Right atrium auricular region (tissue), 2 donors: Measurements from ENCODE around the gene DEFB108B. TPM values are rescaled to one million over a fixed set of nuclear protein-coding genes. Genes with fewer than 3 reads are reported as not detected.
"Not testable (repeated sequence)": the region's sequence is repeated elsewhere in the genome, so short reads cannot be mapped to it uniquely, and the experiment has no call there.

Experiments used
- DNase-seq: peaks from one replicate; pipeline ENCODE4 v3.0.0-alpha.2; 2019; ENCODE audit warnings: low spot score
- H3K27ac ChIP-seq, 2 donors: fragments of 200-600 bp; sonication (generic); 1 replicate in 1 of 2; 2 replicates in 1 of 2; pipeline ENCODE4 v1.5.1; 2016 to 2019
- H3K27me3 ChIP-seq, 2 donors: fragments of 200-600 bp; sonication (generic); one replicate each; pipeline versions ENCODE4 v1.5.1 to v1.6.0; 2017 to 2019
- H3K36me3 ChIP-seq: fragments of 200-600 bp; sonication (generic); one replicate; pipeline ENCODE4 v1.5.1; 2016
- H3K4me1 ChIP-seq, 2 donors: fragments of 200-600 bp; sonication (generic); one replicate each; pipeline versions ENCODE4 v1.5.1 to v1.6.0; 2017 to 2019
- H3K4me3 ChIP-seq, 2 donors: fragments of 200-600 bp; sonication (generic); 1 replicate in 1 of 2; 2 replicates in 1 of 2; pipeline ENCODE4 v1.5.1; 2017 to 2019; ENCODE audit warnings: mild to moderate bottlenecking in 1 of 2, moderate library complexity in 1 of 2
- H3K9me3 ChIP-seq, 2 donors: fragments of 200-600 bp; sonication (generic); one replicate each; pipeline ENCODE4 v1.5.1; 2019
- total RNA-seq, 2 donors: library from RNA; depleted of rRNA; stranded (reverse); fragments of >200 nt; gene quantifications; one replicate each; pipeline ENCODE4 v1.1.0, GENCODE V29; 2016
- TF ChIP-seq, protein P1 (sequence below), 2 donors: fragments of 200-600 bp; sonication (generic); IDR thresholded peaks; one replicate each; pipeline ENCODE4 v1.5.1; 2019; ENCODE audit warnings: antibody characterized with exemption in 2 of 2

Gene DEFB108B
- total RNA-seq, 2 donors from 2014 or later, result not detected

DNA sequence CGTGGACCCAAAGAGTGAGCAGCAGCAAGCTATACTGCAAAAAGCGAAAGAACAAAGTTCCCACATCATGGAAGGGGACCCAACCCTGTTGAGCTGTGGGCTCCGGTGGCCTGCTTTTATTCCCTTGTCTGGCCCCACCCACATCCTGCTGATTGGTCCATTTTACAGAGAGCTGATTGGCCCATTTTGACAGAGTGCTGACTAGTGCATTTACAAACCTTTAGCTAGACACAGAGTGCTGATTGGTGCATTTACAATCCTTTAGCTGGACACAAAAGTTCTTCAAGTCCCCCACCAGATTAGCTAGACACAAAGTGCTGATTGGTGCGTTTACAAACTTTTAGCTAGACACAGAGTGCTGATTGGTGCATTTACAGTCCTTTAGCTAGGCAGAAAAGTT lies 10.4 kb downstream of the DEFB108B start:
- not testable (repeated sequence) for H3K9me3 ChIP-seq, H3K4me3 ChIP-seq, H3K27ac ChIP-seq, H3K4me1 ChIP-seq, DNase-seq, H3K36me3 ChIP-seq, H3K27me3 ChIP-seq

DNA sequence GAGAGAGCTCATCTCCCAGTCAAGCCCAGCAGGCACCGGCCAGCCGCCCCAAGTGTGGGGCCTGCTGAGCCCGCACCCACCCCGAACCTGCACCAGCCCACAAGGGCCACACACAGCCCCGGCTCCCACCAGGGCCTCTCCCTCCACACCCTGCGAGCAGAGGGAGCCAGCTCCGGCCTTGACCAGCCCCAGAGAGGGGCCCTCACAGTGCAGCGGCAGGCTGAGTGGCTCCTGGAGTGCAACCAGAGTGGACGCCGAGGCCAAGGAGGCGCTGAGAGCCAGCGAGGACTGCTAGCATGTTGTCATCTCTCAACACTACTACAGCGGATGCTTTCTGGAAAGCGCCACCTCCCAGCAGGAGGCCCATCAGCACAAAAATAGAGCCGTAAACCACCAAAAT lies 10.9 kb downstream of the DEFB108B start:
- Histone ChIP-seq H3K27ac (no peak overlapping the region), H3K27me3 (no peaks in the 10 kb centered on the region), H3K4me1 (no peaks in the 10 kb centered on the region), H3K9me3 (no peaks in the 10 kb centered on the region), H3K36me3 (no peaks in the 10 kb centered on the region), H3K4me3 (no peak overlapping the region)
- no peak for DNase-seq
- TF ChIP-seq, protein P1, sequence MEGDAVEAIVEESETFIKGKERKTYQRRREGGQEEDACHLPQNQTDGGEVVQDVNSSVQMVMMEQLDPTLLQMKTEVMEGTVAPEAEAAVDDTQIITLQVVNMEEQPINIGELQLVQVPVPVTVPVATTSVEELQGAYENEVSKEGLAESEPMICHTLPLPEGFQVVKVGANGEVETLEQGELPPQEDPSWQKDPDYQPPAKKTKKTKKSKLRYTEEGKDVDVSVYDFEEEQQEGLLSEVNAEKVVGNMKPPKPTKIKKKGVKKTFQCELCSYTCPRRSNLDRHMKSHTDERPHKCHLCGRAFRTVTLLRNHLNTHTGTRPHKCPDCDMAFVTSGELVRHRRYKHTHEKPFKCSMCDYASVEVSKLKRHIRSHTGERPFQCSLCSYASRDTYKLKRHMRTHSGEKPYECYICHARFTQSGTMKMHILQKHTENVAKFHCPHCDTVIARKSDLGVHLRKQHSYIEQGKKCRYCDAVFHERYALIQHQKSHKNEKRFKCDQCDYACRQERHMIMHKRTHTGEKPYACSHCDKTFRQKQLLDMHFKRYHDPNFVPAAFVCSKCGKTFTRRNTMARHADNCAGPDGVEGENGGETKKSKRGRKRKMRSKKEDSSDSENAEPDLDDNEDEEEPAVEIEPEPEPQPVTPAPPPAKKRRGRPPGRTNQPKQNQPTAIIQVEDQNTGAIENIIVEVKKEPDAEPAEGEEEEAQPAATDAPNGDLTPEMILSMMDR (IDR thresholded peaks at IDR 0.05), result no peak

DNA sequence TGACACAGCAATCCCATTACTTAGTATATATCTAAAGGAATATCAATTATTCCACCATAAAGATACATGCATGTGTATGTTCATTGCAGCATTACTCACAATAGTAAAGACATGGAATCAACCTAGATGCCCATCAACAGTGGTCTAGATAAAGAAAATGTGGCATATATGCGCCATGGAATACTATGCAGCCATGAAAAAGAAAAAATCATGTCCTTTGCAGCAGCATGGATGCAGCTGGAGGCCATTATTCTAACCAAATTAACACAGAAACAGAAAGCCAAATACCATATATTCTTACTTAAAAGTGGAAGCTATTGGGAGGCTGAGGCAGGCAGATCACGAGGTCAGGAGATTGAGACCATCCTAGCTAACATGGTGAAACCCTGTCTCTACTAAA lies 20.9 kb downstream of the DEFB108B start:
- not testable (repeated sequence) for H3K27me3 ChIP-seq, H3K27ac ChIP-seq, H3K4me3 ChIP-seq, DNase-seq, H3K9me3 ChIP-seq, H3K4me1 ChIP-seq, H3K36me3 ChIP-seq

DNA sequence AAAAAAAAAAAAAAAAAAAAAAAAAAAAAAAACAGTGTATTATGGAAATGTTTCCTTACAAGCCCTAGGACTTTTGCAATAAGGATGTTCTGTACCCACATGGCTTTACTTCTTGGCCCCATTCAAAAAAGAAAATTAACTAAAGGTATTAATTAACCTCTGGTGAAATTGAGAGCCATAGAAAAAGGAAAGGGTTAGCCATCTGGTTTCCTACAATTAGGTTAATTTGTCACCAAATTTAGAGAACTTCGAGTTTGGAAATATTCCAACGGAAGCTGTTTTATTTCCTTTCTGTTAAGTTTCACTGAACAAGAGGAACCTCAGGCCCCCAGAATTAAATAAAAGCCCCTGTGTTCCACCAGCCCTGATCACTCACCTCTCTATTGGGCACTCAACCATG lies 22.9 kb downstream of the DEFB108B start:
- H3K27ac ChIP-seq, H3K4me1 ChIP-seq, H3K9me3 ChIP-seq, DNase-seq, H3K36me3 ChIP-seq, H3K4me3 ChIP-seq, H3K27me3 ChIP-seq: not testable (repeated sequence)

DNA sequence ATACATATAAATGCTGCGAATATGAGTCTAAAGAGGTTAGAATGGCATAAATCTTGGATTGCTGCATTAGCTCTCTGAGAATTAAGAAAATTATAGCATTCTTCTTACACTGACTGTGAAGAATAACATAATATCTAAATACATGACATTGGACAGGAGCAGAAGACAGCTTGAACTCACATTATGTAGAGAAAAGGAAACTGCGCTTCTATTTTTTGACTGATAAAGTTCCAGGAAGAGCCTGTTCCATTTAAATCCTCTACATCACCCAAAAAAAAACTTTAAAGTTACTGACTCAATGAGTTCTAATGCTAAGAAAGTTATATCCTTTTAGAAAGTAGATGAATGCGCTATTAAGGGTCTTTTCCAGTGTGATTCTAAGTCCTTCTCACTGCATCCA lies 27.8 kb downstream of the DEFB108B start:
- not testable (repeated sequence) for H3K27ac ChIP-seq, H3K4me3 ChIP-seq, H3K27me3 ChIP-seq, H3K9me3 ChIP-seq, DNase-seq, H3K4me1 ChIP-seq, H3K36me3 ChIP-seq

DNA sequence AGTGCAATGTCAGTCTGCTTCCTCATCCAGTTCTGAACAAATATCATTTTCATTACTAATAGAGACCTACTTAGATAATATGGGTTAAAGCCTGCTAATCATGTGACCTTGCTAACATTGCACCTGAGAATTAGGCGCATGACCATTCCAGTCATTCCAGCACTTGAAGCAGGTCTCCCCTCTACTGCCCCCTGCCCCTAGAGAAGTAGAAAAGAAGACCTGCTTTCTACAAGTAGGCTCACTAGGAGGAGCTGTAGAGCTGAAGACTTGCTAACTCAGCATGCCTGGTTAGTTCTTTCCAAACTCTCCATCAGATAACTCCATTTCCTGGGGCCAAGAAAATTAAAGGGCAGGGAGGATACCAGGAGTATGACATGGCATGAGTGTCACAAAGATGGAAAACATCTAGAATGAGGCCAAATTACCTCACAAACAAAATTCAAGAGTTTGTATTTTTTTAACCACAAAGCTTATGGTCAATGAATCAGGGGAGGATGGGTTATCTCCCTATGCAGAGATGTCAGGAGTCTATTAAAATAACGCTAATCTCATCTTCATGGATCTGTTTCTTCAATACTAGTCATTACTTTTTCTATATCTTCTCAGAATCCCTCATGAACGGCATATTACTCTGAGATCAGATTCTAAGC lies 31.1 kb downstream of the DEFB108B start:
- not testable (repeated sequence) for H3K4me3 ChIP-seq, H3K27me3 ChIP-seq, H3K9me3 ChIP-seq, H3K36me3 ChIP-seq, H3K4me1 ChIP-seq, H3K27ac ChIP-seq, DNase-seq
- TF ChIP-seq, protein P1 (IDR thresholded peaks at IDR 0.05), result peak in 1 of 2 donors; percentile 51

DNA sequence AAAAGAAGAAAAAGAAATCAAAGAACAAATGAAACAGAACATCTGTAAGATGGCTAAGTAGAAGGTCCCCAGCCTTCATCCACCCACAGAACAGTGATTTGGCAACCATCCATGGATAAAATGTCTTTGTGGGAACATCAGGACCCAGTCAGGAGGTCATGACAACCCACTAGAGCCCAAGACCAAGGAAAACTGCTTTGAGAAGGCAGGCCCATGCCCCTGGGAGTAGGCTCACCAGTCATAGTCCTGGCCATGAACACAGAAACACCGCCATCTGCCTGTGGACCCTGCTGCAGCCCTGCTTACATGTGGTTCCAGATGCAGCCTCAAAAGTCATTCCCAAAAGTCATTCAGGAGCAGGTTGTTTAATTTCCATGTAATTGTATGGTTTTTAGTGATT lies 34.2 kb downstream of the DEFB108B start:
- H3K27me3 ChIP-seq, H3K9me3 ChIP-seq, H3K4me1 ChIP-seq, H3K27ac ChIP-seq, H3K4me3 ChIP-seq, DNase-seq, H3K36me3 ChIP-seq: not testable (repeated sequence)
- TF ChIP-seq, protein P1 (IDR thresholded peaks at IDR 0.05), result peak in 1 of 2 donors; percentile 28

DNA sequence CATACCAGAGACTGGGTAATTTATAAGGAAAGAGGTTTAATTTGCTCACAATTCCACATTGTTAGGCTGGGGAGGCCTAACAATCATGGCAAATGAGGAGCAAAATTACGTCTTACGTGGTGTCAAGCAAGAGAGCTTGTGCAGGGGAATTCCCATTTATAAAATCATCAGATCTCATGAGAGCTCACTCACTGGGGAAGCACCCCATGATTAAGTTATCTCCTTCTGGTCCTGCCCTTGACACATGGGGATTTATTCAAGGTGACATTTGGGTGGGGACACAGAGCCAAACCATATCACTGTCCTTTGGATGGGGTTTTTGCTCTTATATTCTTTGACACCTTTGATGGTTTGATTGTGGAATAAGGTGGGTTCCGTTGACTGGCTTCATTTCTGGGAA lies 36.9 kb downstream of the DEFB108B start:
- H3K4me3 ChIP-seq, H3K27ac ChIP-seq, H3K9me3 ChIP-seq, H3K27me3 ChIP-seq, DNase-seq, H3K4me1 ChIP-seq, H3K36me3 ChIP-seq: not testable (repeated sequence)

DNA sequence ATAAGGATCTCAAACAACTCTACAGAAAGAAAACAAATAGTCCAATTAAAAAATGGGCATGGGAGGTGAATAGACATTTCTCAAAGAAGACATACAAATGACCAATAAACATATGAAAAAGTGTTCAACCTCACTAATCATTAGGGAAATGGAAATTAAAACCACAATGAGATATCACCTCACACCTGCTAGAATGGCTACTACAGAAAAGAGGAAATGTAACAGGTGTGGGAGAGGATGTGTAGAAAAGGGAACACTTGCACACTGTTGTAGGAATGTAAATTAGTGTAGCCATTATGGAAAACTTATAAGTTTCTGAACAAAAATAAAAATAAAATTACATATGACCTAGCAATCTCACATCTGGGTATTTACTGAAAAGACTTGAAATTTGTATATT lies 37.7 kb downstream of the DEFB108B start:
- H3K9me3 ChIP-seq, H3K27me3 ChIP-seq, H3K4me3 ChIP-seq, DNase-seq, H3K4me1 ChIP-seq, H3K27ac ChIP-seq, H3K36me3 ChIP-seq: not testable (repeated sequence)

DNA sequence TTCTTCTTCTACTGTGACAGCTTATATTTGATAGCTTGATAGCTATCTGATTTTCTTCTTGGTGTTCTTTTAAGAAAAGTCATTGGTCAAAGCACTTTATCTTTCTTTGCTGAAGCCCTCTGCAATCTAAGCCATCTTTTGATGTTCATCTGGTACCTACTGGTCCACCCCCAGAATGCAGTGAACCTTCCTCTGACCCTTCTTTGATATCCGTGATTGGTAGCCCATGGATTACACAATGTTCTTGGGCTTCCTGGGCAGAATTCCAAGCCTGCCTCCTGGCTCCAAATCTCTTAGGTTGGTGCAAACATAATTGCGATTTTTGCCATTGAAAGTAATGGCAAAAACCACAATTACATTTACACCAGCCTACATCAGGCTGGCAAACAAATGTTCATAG lies 43.3 kb downstream of the DEFB108B start:
- not testable (repeated sequence) for H3K27me3 ChIP-seq, H3K4me1 ChIP-seq, DNase-seq, H3K9me3 ChIP-seq, H3K27ac ChIP-seq, H3K36me3 ChIP-seq, H3K4me3 ChIP-seq

DNA sequence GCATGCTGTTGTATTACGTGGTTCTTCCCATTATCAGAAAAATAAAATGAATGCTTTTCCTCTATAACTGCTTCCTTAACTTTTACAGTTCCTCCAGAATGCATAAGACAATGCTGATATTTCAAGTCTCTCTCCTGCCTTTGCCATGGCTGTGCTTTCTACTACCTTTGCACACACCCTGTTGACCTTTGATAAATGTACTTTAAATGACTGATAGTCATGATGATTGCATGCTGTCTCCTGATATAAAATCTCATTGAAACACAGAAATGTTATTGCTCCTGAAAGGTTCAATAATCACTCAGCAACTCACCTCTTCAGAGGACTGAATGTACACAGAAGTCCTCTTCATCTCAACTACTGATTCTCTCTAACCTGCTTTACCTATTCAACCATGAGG lies 45.1 kb downstream of the DEFB108B start, which contains the start of gene DEFB131B:
TSS of gene DEFB131B (plus strand) at position 395 of the 400 bp plus-strand sequence. CDS start at position 395, 0 bp downstream.
- H3K36me3 ChIP-seq, H3K27ac ChIP-seq, H3K4me1 ChIP-seq, DNase-seq, H3K9me3 ChIP-seq, H3K4me3 ChIP-seq, H3K27me3 ChIP-seq: not testable (repeated sequence)

DNA sequence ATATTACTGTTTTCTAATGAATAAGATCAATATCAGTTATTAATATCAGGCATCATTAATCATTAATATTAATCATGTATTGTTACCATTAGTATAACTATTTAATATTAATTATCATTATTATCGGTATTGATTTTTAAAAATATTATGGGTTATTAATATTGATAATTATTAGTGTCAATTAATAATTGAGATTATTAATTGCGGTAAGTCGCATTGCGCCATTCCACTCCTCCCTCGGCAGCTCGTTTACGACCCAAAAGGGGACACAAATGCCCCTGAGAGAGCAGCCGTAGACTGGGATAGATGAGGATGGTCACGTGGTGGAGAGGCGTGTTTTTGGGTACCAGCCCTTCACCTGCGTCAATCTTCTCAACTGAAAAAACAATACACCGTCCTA lies 52.8 kb downstream of the DEFB108B start:
- H3K27me3 ChIP-seq, DNase-seq, H3K36me3 ChIP-seq, H3K4me3 ChIP-seq, H3K9me3 ChIP-seq, H3K4me1 ChIP-seq, H3K27ac ChIP-seq: not testable (repeated sequence)
